Heart right ventricle (tissue), 16 donors: ENCODE data around the gene TTBK1. TPM values are rescaled to one million over a fixed set of nuclear protein-coding genes. Genes with fewer than 3 reads are reported as not detected.

ENCODE experiments used
- ATAC-seq, 8 donors: fragments of 200-7000 bp; cut with Tn5 transposase; one replicate each; pipeline ENCODE4 v1.9.1; 2020; ENCODE audit warnings: mild to moderate bottlenecking in 8 of 8, moderate library complexity in 8 of 8, moderate number of reproducible peaks in 1 of 8
- DNase-seq, 2 donors: peaks; one replicate each; pipeline ENCODE4 v3.0.0-alpha.2; 2020
- H3K27ac ChIP-seq, 10 donors: fragments of 200-600 bp; sonication (generic) in 2 of 10; one replicate each; pipeline versions ENCODE4 v1.5.0 to v1.8.0; 2020 to 2022; ENCODE audit warnings: mild to moderate bottlenecking in 3 of 10
- H3K27me3 ChIP-seq, 7 donors: fragments of 200-600 bp; one replicate each; pipeline ENCODE4 v1.8.0; 2021 to 2022; ENCODE audit warnings: mild to moderate bottlenecking in 2 of 7
- H3K36me3 ChIP-seq, 9 donors: fragments of 200-600 bp; sonication (generic) in 1 of 9; one replicate each; pipeline versions ENCODE4 v1.5.0 to v1.8.0; 2020 to 2022; ENCODE audit warnings: mild to moderate bottlenecking in 2 of 9
- H3K4me1 ChIP-seq, 9 donors: fragments of 200-600 bp; sonication (generic) in 1 of 9; one replicate each; pipeline versions ENCODE4 v1.5.0 to v1.8.0; 2020 to 2022; ENCODE audit warnings: mild to moderate bottlenecking in 4 of 9
- H3K4me3 ChIP-seq, 10 donors: fragments of 200-600 bp; sonication (generic) in 2 of 10; one replicate each; pipeline versions ENCODE4 v1.5.0 to v1.8.0; 2020 to 2022; ENCODE audit warnings: mild to moderate bottlenecking in 7 of 10, moderate library complexity in 2 of 10
- H3K9me3 ChIP-seq, 11 donors: fragments of 200-600 bp in 10 of 11; sonication (generic) in 2 of 11; one replicate each; pipeline versions ENCODE4 v1.5.0 to v1.8.0; 2013 to 2022; ENCODE audit warnings: mild to moderate bottlenecking in 2 of 11, control low read depth in 1 of 11, moderate library complexity in 1 of 11
- WGBS, 2 donors: extraction: QIAGEN DNeasy Blood & Tissue Kit; methylation state at CpG; one replicate each; pipeline ENCODE4 v1.1.7; 2013; ENCODE audit warnings: inconsistent platforms in 1 of 2; 5-methylcytosine and 5-hydroxymethylcytosine counted together
- intact Hi-C, 10 donors: fragments of 100-400 bp; cut with DNase I; formaldehyde crosslinking; loops; one replicate each; pipeline versions ENCODE4 v1.11.1 to v1.14.2; 2022
- polyA plus RNA-seq, 2 donors: library from polyadenylated mRNA; stranded (reverse); fragments of 200-250 nt; gene quantifications; one replicate each; pipeline ENCODE4 v1.2.3, GENCODE V29; 2013
- total RNA-seq, 10 donors: library from RNA; stranded (reverse); fragmentation: NEBNext Ultra II Directional in 3 of 10; extraction: Animal tissue kit (Norgen Biotek cat#: 25700) in 3 of 10; gene quantifications; one replicate each; pipeline versions ENCODE4 v1.2.1 to v1.2.4, GENCODE V29; 2021 to 2023
- TF ChIP-seq, protein P1 (sequence below), 9 donors: fragments of 200-600 bp; sonication (generic) in 2 of 9; IDR thresholded peaks; one replicate each; pipeline versions ENCODE4 v1.5.0 to v1.8.0; 2021 to 2022; ENCODE audit warnings: antibody characterized with exemption in 9 of 9, mild to moderate bottlenecking in 5 of 9, moderate library complexity in 1 of 9
- donor health status: Arrhythmogenic right ventricular cardiomyopathy.
- donor health status: ischemic (EF 13 %, LVEDD 7.1; RV severe dilation, severe dysfunction).
- donor health status: healthy with polysubstance abuse.
- donor health status: DM: no; HTN: yes; CAD: no.
- donor health status: DM: no; HTN: no; CAD: no.
- donor health status: ischemic (EF 25% LVEDD 6.9; RV normal size, moderate dysfunction).
- donor health status: ischemic (EF 25% LVEDD 5.7; RV mildly dilated, moderate dysfunction).
- donor health status: healthy.
- donor health status: DM: yes; HTN: yes; CAD: no.
- donor health status: Ischemic cardiomyopathy.
- donor health status: ischemic (EF 35%, LVEDD 5.7; RV mildly dilated, moderate dysfunction).
- donor health status: nonischemic (EF 11% LVEDD 7.7; RV severe dilation, severe dysfunction).
- donor health status: DM: yes; HTN: yes; CAD: no.
- donor health status: PGD.
- donor health status: ischemic (EF 29% LVEDD 5.4; RV normal size, mild dysfunction).
- donor health status: nonischemic (EF 23%, LVEDD 6.1; RV moderate dilation, normal function).

TTBK1 gene
- total and polyA plus RNA-seq, 12 donors, result 0.04 to 0.69 (median 0.29) TPM

- no peaks in the 10 kb centered on the region for H3K9me3 ChIP-seq
- intact Hi-C loops, result no loop called here
- TF ChIP-seq, protein P1, sequence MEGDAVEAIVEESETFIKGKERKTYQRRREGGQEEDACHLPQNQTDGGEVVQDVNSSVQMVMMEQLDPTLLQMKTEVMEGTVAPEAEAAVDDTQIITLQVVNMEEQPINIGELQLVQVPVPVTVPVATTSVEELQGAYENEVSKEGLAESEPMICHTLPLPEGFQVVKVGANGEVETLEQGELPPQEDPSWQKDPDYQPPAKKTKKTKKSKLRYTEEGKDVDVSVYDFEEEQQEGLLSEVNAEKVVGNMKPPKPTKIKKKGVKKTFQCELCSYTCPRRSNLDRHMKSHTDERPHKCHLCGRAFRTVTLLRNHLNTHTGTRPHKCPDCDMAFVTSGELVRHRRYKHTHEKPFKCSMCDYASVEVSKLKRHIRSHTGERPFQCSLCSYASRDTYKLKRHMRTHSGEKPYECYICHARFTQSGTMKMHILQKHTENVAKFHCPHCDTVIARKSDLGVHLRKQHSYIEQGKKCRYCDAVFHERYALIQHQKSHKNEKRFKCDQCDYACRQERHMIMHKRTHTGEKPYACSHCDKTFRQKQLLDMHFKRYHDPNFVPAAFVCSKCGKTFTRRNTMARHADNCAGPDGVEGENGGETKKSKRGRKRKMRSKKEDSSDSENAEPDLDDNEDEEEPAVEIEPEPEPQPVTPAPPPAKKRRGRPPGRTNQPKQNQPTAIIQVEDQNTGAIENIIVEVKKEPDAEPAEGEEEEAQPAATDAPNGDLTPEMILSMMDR (IDR thresholded peaks at IDR 0.05), result no peak
- peak overlapping the region in 2 of 10 donors; percentile 64 to 72 for H3K27ac ChIP-seq
- ATAC-seq (peak in 1 of 8 donors; percentile 10), DNase-seq (no peak)
- H3K27me3 ChIP-seq, result peaks cover 0 to 20% (median 7%) of the 10 kb centered on the region in 7 donors
- peaks cover 0 to 11% (median 0%) of the 10 kb centered on the region in 9 donors for H3K4me1 ChIP-seq
- 73 to 82% methylated on average over 12 of the region's 12 CpGs for WGBS, 2 donors
- H3K36me3 ChIP-seq, result no peaks in the 10 kb centered on the region
- H3K4me3 ChIP-seq, result no peak overlapping the region
These were observed 55.5 kb downstream of the TTBK1 start for GRCh38 chr6:43298565-43299337.

- H3K4me1 ChIP-seq, result peaks cover 0 to 11% (median 0%) of the 10 kb centered on the region in 9 donors
- DNase-seq (no peak), ATAC-seq (no peak)
- H3K4me3 ChIP-seq, result no peak overlapping the region
- intact Hi-C loops, result no loop called here
- H3K36me3 ChIP-seq, result no peaks in the 10 kb centered on the region
- H3K9me3 ChIP-seq, result no peaks in the 10 kb centered on the region
- H3K27ac ChIP-seq, result no peak overlapping the region
- H3K27me3 ChIP-seq, result peaks cover 0 to 20% (median 7%) of the 10 kb centered on the region in 7 donors
- TF ChIP-seq, protein P1 (IDR thresholded peaks at IDR 0.05), result no peak
- WGBS, 2 donors, result 81 to 83% methylated on average over 18 of the region's 18 CpGs
These were observed 56.3 kb downstream of the TTBK1 start for GRCh38 chr6:43299338-43300293.

DNA sequence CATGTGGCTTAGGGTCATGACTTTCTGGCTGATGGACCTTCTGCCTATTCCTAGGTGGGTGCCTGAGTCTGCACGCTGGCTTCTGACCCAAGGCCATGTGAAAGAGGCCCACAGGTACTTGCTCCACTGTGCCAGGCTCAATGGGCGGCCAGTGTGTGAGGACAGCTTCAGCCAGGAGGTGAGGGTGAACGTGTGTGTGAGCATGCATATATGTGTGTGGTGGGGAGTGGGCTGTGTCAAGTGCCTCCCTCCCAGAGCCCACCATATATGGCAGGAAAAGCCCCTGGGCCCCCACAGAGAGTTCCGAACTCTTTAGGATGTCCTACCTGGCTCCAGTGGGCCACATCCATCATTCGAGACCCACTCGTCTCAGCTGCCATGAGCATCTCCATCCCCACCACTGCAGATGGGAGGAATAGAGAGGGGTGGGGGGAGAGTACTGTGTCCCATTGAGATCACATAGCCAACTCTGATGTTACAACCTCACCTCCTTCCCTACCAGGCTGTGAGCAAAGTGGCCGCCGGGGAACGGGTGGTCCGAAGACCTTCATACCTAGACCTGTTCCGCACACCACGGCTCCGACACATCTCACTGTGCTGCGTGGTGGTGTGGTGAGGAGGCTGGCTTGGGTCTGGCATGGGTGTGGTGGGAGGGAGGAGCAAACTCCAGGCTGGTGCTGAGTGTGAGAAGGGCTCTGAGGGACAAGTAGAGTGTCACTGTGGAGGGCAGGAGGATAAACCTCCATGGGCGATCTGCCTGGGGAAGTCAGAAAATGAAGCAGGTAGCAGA is 58.0 kb downstream of the TTBK1 start:
- H3K27me3 ChIP-seq, result peaks cover 0 to 20% (median 7%) of the 10 kb centered on the region in 7 donors
- no peak overlapping the region for H3K4me3 ChIP-seq
- H3K36me3 ChIP-seq, result no peaks in the 10 kb centered on the region
- H3K4me1 ChIP-seq, result peaks cover 0 to 22% (median 6%) of the 10 kb centered on the region in 9 donors
- no peak overlapping the region for H3K27ac ChIP-seq
- TF ChIP-seq, protein P1 (IDR thresholded peaks at IDR 0.05), result no peak
- intact Hi-C loops, result no loop called here
- H3K9me3 ChIP-seq, result no peaks in the 10 kb centered on the region
- ATAC-seq, result no peak
- 91 to 92% methylated on average over 15 of the region's 15 CpGs for WGBS, 2 donors
- no peak for DNase-seq
